Measurements from ENCODE around the gene SP3.

GRCh38 chr2:174003720-174004695 lies 38.8 kb upstream of the SP3 start:
- no peak for TF ChIP-seq POLR2A (IDR thresholded peaks at IDR 0.05; ENCODE audit: extremely low read depth, insufficient read length)
- TF ChIP-seq CTCF (IDR thresholded peaks at IDR 0.05; ENCODE audit: low read depth, low read length): no peak
- TF ChIP-seq MAX (IDR thresholded peaks at IDR 0.05; ENCODE audit: low read depth, low read length): no peak
